Stomach smooth muscle (tissue), 2 donors: ENCODE measurements around the gene SYNE2.

Experiments
- H3K27ac ChIP-seq: one replicate; pipeline ENCODE4 v1.7.0; 2013; ENCODE audit warnings: mild to moderate bottlenecking, low read length, inconsistent platforms
- H3K27me3 ChIP-seq, 2 donors: one replicate each; pipeline ENCODE4 v1.7.0; 2013; ENCODE audit warnings: low read length in 2 of 2; ENCODE audit not compliant: insufficient read depth in 2 of 2, control insufficient read depth in 1 of 2
- H3K36me3 ChIP-seq, 2 donors: one replicate each; pipeline ENCODE4 v1.7.0; 2013; ENCODE audit warnings: low read length in 2 of 2; ENCODE audit not compliant: control insufficient read depth in 2 of 2, insufficient read depth in 2 of 2
- H3K4me1 ChIP-seq: one replicate; pipeline ENCODE4 v1.7.0; 2013; ENCODE audit warnings: low read length; ENCODE audit not compliant: control insufficient read depth, insufficient read depth
- H3K4me3 ChIP-seq, 2 donors: one replicate each; pipeline ENCODE4 v1.7.0; 2013; ENCODE audit warnings: low read length in 2 of 2
- H3K9ac ChIP-seq, 2 donors: one replicate each; pipeline ENCODE4 v1.7.0; 2013; ENCODE audit warnings: low read length in 2 of 2, mild to moderate bottlenecking in 1 of 2
- H3K9me3 ChIP-seq, 2 donors: one replicate each; pipeline ENCODE4 v1.7.0; 2013; ENCODE audit warnings: low read length in 2 of 2; ENCODE audit not compliant: control insufficient read depth in 2 of 2
- donor health status: healthy.
- donor health status: Pancreatic carcinoma.

SYNE2 gene

GRCh38 chr14:64053694-64054669 is 201.2 kb downstream of the SYNE2 start:
- no peaks in the 10 kb centered on the region for H3K27me3 ChIP-seq
- peaks cover 2% of the 10 kb centered on the region in 2 donors for H3K9me3 ChIP-seq
- H3K4me3 ChIP-seq: no peak overlapping the region
- H3K9ac ChIP-seq: no peak overlapping the region
- H3K27ac ChIP-seq: no peak overlapping the region
- H3K4me1 ChIP-seq: no peaks in the 10 kb centered on the region
- no peaks in the 10 kb centered on the region for H3K36me3 ChIP-seq

GRCh38 chr14:64059454-64060198 is 206.8 kb downstream of the SYNE2 start:
- H3K27me3 ChIP-seq: no peaks in the 10 kb centered on the region
- H3K36me3 ChIP-seq: no peaks in the 10 kb centered on the region
- peaks cover 0 to 2% of the 10 kb centered on the region in 2 donors for H3K9me3 ChIP-seq
- H3K9ac ChIP-seq: no peak overlapping the region
- peaks cover 2% of the 10 kb centered on the region for H3K4me1 ChIP-seq
- no peak overlapping the region for H3K27ac ChIP-seq
- H3K4me3 ChIP-seq: no peak overlapping the region

- Histone ChIP-seq H3K36me3 (no peaks in the 10 kb centered on the region), H3K27ac (no peak overlapping the region), H3K9me3 (peaks cover 0 to 2% of the 10 kb centered on the region in 2 donors)
Observed at GRCh38 chr14:64060199-64060545, 207.4 kb downstream of the SYNE2 start.

GRCh38 chr14:64060648-64061096 is 207.9 kb downstream of the SYNE2 start:
- Histone ChIP-seq H3K4me1 (peaks cover 2% of the 10 kb centered on the region), H3K4me3 (no peak overlapping the region), H3K36me3 (no peaks in the 10 kb centered on the region), H3K9ac (no peak overlapping the region), H3K27me3 (no peaks in the 10 kb centered on the region), H3K9me3 (peaks cover 0 to 2% of the 10 kb centered on the region in 2 donors), H3K27ac (no peak overlapping the region)

More at GRCh38 chr14:64060199-64060545, 207.4 kb downstream of the SYNE2 start:
- Histone ChIP-seq H3K9ac (no peak overlapping the region), H3K4me3 (no peak overlapping the region), H3K4me1 (peaks cover 2% of the 10 kb centered on the region), H3K27me3 (no peaks in the 10 kb centered on the region)

GRCh38 chr14:64061115-64061514 is 208.3 kb downstream of the SYNE2 start:
- Histone ChIP-seq H3K27ac (no peak overlapping the region), H3K9me3 (peaks cover 0 to 2% of the 10 kb centered on the region in 2 donors), H3K27me3 (no peaks in the 10 kb centered on the region), H3K4me1 (peaks cover 2% of the 10 kb centered on the region), H3K4me3 (no peak overlapping the region), H3K36me3 (no peaks in the 10 kb centered on the region), H3K9ac (no peak overlapping the region)

GRCh38 chr14:64061706-64062105 is 208.9 kb downstream of the SYNE2 start:
- Histone ChIP-seq H3K4me1 (peaks cover 2% of the 10 kb centered on the region), H3K4me3 (no peak overlapping the region), H3K36me3 (no peaks in the 10 kb centered on the region), H3K27me3 (no peaks in the 10 kb centered on the region), H3K9ac (no peak overlapping the region), H3K9me3 (peaks cover 0 to 2% of the 10 kb centered on the region in 2 donors), H3K27ac (no peak overlapping the region)

GRCh38 chr14:64062381-64063115 is 209.7 kb downstream of the SYNE2 start:
- H3K4me3 ChIP-seq: no peak overlapping the region

GRCh38 chr14:64064447-64064846 is 211.6 kb downstream of the SYNE2 start:
- H3K27ac ChIP-seq: no peak overlapping the region
- H3K9me3 ChIP-seq: no peaks in the 10 kb centered on the region
- H3K27me3 ChIP-seq: no peaks in the 10 kb centered on the region
- no peak overlapping the region for H3K4me3 ChIP-seq
- peaks cover 2% of the 10 kb centered on the region for H3K4me1 ChIP-seq
- H3K9ac ChIP-seq: no peak overlapping the region
- no peaks in the 10 kb centered on the region for H3K36me3 ChIP-seq

More at GRCh38 chr14:64062381-64063115, 209.7 kb downstream of the SYNE2 start:
- Histone ChIP-seq H3K36me3 (no peaks in the 10 kb centered on the region), H3K27me3 (no peaks in the 10 kb centered on the region), H3K27ac (no peak overlapping the region), H3K9ac (no peak overlapping the region), H3K4me1 (peaks cover 2% of the 10 kb centered on the region), H3K9me3 (peaks cover 0 to 2% of the 10 kb centered on the region in 2 donors)

- H3K36me3 ChIP-seq: peaks cover 0 to 3% of the 10 kb centered on the region in 2 donors
- no peaks in the 10 kb centered on the region for H3K9me3 ChIP-seq
- no peak overlapping the region for H3K27ac ChIP-seq
- no peak overlapping the region for H3K4me3 ChIP-seq
- H3K27me3 ChIP-seq: no peaks in the 10 kb centered on the region
- H3K4me1 ChIP-seq: no peaks in the 10 kb centered on the region
- no peak overlapping the region for H3K9ac ChIP-seq
Observed at GRCh38 chr14:64069634-64070359, 217.0 kb downstream of the SYNE2 start.
